ENCODE data around the gene JOSD1. TPM values are rescaled to one million over a fixed set of nuclear protein-coding genes. Genes with fewer than 3 reads are reported as not detected.

The JOSD1 gene
- total and polyA plus RNA-seq, 9 of the 15 experiments (the other 6 are each of a cell fraction or from before 2014, with no cell fraction given): 8.9 to 39.1 (median 30.4) TPM

GRCh38 chr22:38700789-38701628 lies at the start of gene JOSD1 (continued):
- peak in 1 of 2 experiments; percentile 36; a peak in 1 of 4 replicates for TF ChIP-seq SIN3A (IDR thresholded peaks at IDR 0.05; ENCODE audit: borderline replicate concordance in 2 of 2, control insufficient read depth in 1 of 2, low read depth in 2 of 2, low read length in 2 of 2)
- no peak for TF ChIP-seq FOXP4 (CRISPR knock-in tag; IDR thresholded peaks at IDR 0.05; ENCODE audit: borderline replicate concordance)
- no peak for TF ChIP-seq RFX5 (IDR thresholded peaks at IDR 0.05; ENCODE audit: low read depth, low read length)
- TF ChIP-seq FOXJ3 (CRISPR knock-in tag; IDR thresholded peaks at IDR 0.05): no peak
- TF ChIP-seq ZFP1 (CRISPR knock-in tag; IDR thresholded peaks at IDR 0.05): no peak
- no peak for TF ChIP-seq HSF4 (CRISPR knock-in tag; IDR thresholded peaks at IDR 0.05; ENCODE audit: borderline replicate concordance)
- TF ChIP-seq E4F1 (CRISPR knock-in tag; IDR thresholded peaks at IDR 0.05; ENCODE audit: borderline replicate concordance): no peak
- peak; percentile 87 for TF ChIP-seq SMAD4 (CRISPR knock-in tag; conservative IDR thresholded peaks at IDR 0.05)
- no peak for TF ChIP-seq EWSR1 (IDR thresholded peaks at IDR 0.05; ENCODE audit: borderline replicate concordance, low read depth, partially characterized antibody)
- TF ChIP-seq MNT (conservative IDR thresholded peaks at IDR 0.05): peak; percentile 38 to 79; a peak in 3 of 4 replicates
- no peak for TF ChIP-seq ZNF140 (CRISPR knock-in tag; IDR thresholded peaks at IDR 0.05)
- TF ChIP-seq ZNF79 (CRISPR knock-in tag; IDR thresholded peaks at IDR 0.05; ENCODE audit: low read depth): no peak
- TF ChIP-seq IRF2 (CRISPR knock-in tag; IDR thresholded peaks at IDR 0.05): no peak
- no peak for TF ChIP-seq HDAC3 (IDR thresholded peaks at IDR 0.05; ENCODE audit: borderline replicate concordance, partially characterized antibody)
- TF ChIP-seq CREB5 (CRISPR knock-in tag; IDR thresholded peaks at IDR 0.05): no peak
- TF ChIP-seq GABPB1 (CRISPR knock-in tag; IDR thresholded peaks at IDR 0.05): peak; percentile 90
- TF ChIP-seq ZNF75A (CRISPR knock-in tag; IDR thresholded peaks at IDR 0.05): 0 out of 2 replicates have a peak, but pooled peaks have one; percentile 24
- no peak for TF ChIP-seq IFI16 (CRISPR knock-in tag; IDR thresholded peaks at IDR 0.05)
- TF ChIP-seq LCOR (CRISPR knock-in tag; IDR thresholded peaks at IDR 0.05): 0 out of 2 replicates have a peak, but pooled peaks have one; percentile 19

Measured in K562 (cell line).